Measurements from ENCODE around the gene PTPRJ.
"Not testable (repeated sequence)": the region's sequence is repeated elsewhere in the genome, so short reads cannot be mapped to it uniquely, and the experiment has no call there.

Gene PTPRJ

DNA sequence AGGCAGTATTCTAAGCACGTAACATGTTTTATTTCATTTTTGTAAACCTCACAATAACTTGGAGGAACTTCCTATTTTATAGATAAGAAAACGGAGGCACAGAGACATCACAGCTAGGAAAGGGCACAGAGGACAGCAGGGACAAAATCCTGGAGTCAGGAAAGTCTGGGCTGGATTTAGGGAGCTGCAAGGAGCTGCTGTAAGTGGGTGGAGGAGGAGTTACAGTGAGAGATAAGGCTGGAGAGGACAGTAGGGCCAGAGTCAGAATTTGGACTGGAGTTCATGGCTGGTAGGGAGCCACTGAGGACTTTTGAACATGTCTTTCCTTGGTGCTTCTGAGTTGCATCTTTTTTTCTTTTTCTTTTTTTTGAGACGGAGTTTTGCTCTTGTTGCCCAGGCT, 32.2 kb upstream of the PTPRJ start:
- H3K4me3 ChIP-seq (ENCODE audit: low read depth, low read length): no peak overlapping the region
- H3K27ac ChIP-seq (ENCODE audit: low read depth, low read length): no peak overlapping the region
- no peaks in the 10 kb centered on the region for H3K36me3 ChIP-seq (ENCODE audit: control insufficient read depth, insufficient read depth, low read length)
- peaks cover 21% of the 10 kb centered on the region for H3K4me1 ChIP-seq (ENCODE audit: control insufficient read depth, insufficient read depth, low read length)
- H3K9ac ChIP-seq (ENCODE audit: low read length): no peak overlapping the region
- H3K9me3 ChIP-seq (ENCODE audit: control insufficient read depth, insufficient read depth, low read depth, low read length): no peaks in the 10 kb centered on the region
- no peaks in the 10 kb centered on the region for H3K27me3 ChIP-seq (ENCODE audit: control insufficient read depth, insufficient read depth, low read length)

DNA sequence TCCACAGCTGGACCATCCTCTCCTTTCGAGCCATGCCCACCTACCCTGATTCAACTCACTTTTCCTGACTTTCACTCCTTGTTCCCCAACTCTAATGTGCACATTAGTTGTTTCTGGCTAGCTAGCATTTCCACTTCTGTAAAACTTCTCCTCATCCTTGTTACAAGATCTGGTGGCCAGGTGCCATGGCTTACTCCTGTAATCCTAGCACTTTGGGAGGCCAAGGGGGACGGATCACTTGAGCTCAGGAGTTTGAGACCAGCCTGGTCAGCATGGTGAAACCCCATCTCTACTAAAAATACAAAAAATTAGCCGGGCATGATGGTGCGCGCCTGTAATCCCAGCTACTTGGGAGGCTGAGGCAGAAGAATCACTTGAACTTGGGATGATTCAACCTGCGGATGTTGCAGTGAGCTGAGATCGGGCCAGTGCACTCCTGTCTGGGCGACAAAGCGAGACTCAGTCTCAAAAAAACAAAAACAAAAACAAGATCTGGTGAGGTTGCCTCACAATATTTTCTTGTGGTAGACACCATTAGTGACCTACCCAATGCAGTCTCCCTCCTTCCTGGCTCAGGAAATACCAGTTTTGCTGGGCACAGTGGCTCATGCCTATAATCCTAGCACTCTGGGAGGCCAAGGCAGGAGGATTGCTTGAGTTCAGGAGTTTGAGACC, 31.2 kb upstream of the PTPRJ start:
- H3K4me1 ChIP-seq (ENCODE audit: control insufficient read depth, insufficient read depth, low read length): peaks cover 18% of the 10 kb centered on the region
- H3K9me3 ChIP-seq (ENCODE audit: control insufficient read depth, insufficient read depth, low read depth, low read length); H3K4me3 ChIP-seq (ENCODE audit: low read depth, low read length); H3K36me3 ChIP-seq (ENCODE audit: control insufficient read depth, insufficient read depth, low read length); H3K27me3 ChIP-seq (ENCODE audit: control insufficient read depth, insufficient read depth, low read length); H3K27ac ChIP-seq (ENCODE audit: low read depth, low read length); H3K9ac ChIP-seq (ENCODE audit: low read length): not testable (repeated sequence)

DNA sequence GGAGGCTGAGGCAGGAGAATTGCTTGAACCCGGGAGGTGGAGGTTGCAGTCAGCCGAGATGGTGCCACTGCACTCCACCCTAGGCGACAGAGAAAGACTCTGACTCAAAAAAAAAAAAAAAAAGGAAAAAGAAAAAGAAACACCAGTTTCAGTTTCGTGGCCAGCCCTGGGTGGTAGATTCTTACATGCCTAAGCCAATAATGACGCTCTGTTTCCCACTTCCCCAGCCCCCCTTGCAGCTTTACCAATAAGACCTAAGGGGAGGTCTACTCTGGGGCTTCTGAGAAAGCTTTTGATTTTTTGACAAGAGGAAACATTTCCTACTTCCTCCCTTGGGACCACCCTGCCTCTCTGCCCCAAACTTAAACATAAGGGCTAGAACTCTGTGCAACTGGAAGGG, 30.0 kb upstream of the PTPRJ start:
- Histone ChIP-seq H3K4me1 (ENCODE audit: control insufficient read depth, insufficient read depth, low read length) (peaks cover 10% of the 10 kb centered on the region; the same call in 1 of the 2 replicates), H3K36me3 (ENCODE audit: control insufficient read depth, insufficient read depth, low read length) (no peaks in the 10 kb centered on the region), H3K9ac (ENCODE audit: low read length) (no peak overlapping the region), H3K4me3 (ENCODE audit: low read depth, low read length) (no peak overlapping the region), H3K9me3 (ENCODE audit: control insufficient read depth, insufficient read depth, low read depth, low read length) (no peaks in the 10 kb centered on the region), H3K27me3 (ENCODE audit: control insufficient read depth, insufficient read depth, low read length) (no peaks in the 10 kb centered on the region), H3K27ac (ENCODE audit: low read depth, low read length) (no peak overlapping the region)

DNA sequence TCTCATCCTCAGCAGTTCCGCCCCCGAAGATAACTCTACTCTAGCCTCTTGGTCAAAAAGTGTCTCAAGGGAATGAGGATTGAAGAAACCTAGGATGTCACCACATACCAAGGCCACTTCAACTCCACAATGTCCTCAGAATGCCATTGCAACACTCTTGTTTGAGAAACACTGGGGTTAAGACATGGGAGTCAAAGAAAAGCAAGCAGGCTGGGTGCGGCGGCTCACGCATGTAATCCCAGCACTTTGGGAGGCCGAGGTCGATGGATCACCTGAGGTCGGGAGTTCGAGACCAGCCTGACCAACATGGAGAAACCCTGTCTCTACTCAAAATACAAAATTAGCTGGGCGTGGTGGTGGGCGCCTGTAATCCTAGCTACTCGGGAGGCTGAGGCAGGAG, 28.9 kb upstream of the PTPRJ start:
- H3K36me3 ChIP-seq (ENCODE audit: control insufficient read depth, insufficient read depth, low read length); H3K4me1 ChIP-seq (ENCODE audit: control insufficient read depth, insufficient read depth, low read length); H3K9ac ChIP-seq (ENCODE audit: low read length); H3K27me3 ChIP-seq (ENCODE audit: control insufficient read depth, insufficient read depth, low read length); H3K4me3 ChIP-seq (ENCODE audit: low read depth, low read length); H3K9me3 ChIP-seq (ENCODE audit: control insufficient read depth, insufficient read depth, low read depth, low read length); H3K27ac ChIP-seq (ENCODE audit: low read depth, low read length): not testable (repeated sequence)

DNA sequence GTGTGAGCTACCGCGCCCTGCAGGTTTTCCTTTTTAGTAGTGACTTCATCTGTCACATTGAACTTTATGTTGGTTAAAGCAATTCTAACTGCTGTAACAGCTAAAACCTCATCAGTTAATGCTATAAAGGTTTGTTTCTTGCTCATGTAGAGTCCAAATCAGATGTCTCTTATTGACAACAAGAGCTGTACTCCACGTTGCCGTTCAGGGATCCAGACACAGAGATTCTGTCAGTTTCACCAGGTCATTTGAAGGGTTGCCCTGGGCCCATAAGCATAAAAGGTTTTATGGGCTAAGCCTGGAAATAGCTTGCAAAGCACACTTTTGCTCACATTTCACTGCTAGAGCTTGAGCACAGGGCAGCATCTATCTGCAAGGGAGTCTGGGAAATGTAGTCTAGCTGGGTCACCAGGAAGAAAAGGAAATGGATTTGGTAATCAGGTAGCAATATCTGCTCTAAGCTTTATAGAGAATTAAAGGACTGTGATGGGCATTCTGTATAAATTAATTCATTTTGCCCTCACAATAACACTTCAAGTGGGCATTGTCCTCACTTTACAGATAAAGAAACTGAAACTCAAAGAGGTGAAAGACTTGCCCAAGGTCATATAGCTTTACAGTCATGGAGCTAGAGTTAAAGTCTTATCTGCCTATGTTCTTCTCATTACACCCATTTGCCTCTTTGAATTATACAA, 25.2 kb upstream of the PTPRJ start:
- Histone ChIP-seq H3K27ac (ENCODE audit: low read depth, low read length) (no peak overlapping the region), H3K27me3 (ENCODE audit: control insufficient read depth, insufficient read depth, low read length) (no peaks in the 10 kb centered on the region), H3K36me3 (ENCODE audit: control insufficient read depth, insufficient read depth, low read length) (no peaks in the 10 kb centered on the region), H3K4me3 (ENCODE audit: low read depth, low read length) (no peak overlapping the region), H3K9ac (ENCODE audit: low read length) (no peak overlapping the region), H3K4me1 (ENCODE audit: control insufficient read depth, insufficient read depth, low read length) (no peaks in the 10 kb centered on the region), H3K9me3 (ENCODE audit: control insufficient read depth, insufficient read depth, low read depth, low read length) (no peaks in the 10 kb centered on the region)

DNA sequence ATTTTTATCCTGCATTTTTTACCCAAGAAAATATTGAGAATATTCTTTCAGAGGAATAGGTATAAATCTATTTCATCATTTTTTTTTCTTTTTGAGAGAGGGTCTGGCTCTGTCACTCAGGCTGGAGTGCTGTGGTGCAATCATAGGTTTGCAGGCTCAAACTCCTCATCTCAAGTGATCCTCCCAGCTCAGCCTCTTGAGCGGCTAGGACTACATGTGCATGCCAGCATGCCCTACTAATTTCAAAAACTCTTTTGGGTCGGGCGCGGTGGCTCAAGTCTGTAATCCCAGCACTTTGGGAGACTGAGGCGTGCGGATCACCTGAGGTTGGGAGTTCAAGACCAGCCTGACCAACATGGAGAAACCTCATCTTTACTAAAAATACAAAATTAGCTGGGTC, 20.3 kb upstream of the PTPRJ start:
- Histone ChIP-seq H3K9me3 (ENCODE audit: control insufficient read depth, insufficient read depth, low read depth, low read length) (no peaks in the 10 kb centered on the region), H3K27me3 (ENCODE audit: control insufficient read depth, insufficient read depth, low read length) (no peaks in the 10 kb centered on the region), H3K36me3 (ENCODE audit: control insufficient read depth, insufficient read depth, low read length) (no peaks in the 10 kb centered on the region), H3K4me3 (ENCODE audit: low read depth, low read length) (no peak overlapping the region), H3K9ac (ENCODE audit: low read length) (no peak overlapping the region), H3K4me1 (ENCODE audit: control insufficient read depth, insufficient read depth, low read length) (no peaks in the 10 kb centered on the region), H3K27ac (ENCODE audit: low read depth, low read length) (no peak overlapping the region)

DNA sequence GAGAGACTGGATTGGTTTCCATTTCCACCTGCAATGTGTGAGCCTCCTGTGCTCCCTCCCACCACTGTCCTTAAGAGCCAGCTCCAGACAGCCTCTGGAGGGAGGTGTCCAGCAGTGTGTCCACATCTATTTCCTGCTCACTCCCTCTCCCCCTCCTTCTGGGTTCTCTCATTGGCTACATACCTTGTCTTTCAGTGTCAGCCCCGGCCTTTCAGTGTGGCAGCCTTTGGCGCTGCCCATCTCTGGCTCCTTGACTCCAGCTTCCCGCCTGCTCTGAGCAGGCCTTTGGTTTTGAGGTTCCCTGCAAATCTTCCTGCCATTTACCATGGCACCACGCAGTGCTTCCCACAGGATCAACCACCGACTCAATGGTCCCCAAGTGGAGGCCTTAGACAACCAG, 19.0 kb upstream of the PTPRJ start:
- H3K4me1 ChIP-seq (ENCODE audit: control insufficient read depth, insufficient read depth, low read length): no peaks in the 10 kb centered on the region
- no peaks in the 10 kb centered on the region for H3K27me3 ChIP-seq (ENCODE audit: control insufficient read depth, insufficient read depth, low read length)
- H3K36me3 ChIP-seq (ENCODE audit: control insufficient read depth, insufficient read depth, low read length): no peaks in the 10 kb centered on the region
- no peak overlapping the region for H3K27ac ChIP-seq (ENCODE audit: low read depth, low read length)
- H3K9ac ChIP-seq (ENCODE audit: low read length): no peak overlapping the region
- no peaks in the 10 kb centered on the region for H3K9me3 ChIP-seq (ENCODE audit: control insufficient read depth, insufficient read depth, low read depth, low read length)
- no peak overlapping the region for H3K4me3 ChIP-seq (ENCODE audit: low read depth, low read length)

DNA sequence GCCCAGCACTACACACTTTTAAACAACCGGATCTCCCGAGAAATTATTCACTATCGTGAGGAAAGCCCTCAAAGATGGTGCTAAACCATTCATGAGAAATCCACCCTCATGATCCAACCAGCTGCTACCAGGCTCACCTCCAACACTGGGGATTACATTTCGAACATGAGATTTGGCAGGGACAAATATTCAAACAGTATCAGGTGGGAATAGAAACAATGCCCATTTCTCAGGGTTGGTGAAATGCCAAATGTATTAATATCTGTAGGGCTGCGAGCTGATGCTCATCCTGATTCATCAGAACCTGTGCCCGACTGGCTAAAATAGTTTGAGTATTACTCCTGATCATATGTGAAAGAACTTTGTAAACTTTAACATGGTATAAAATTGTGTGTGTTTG, 15.8 kb upstream of the PTPRJ start:
- Histone ChIP-seq H3K4me3 (ENCODE audit: low read depth, low read length) (no peak overlapping the region), H3K36me3 (ENCODE audit: control insufficient read depth, insufficient read depth, low read length) (no peaks in the 10 kb centered on the region), H3K27me3 (ENCODE audit: control insufficient read depth, insufficient read depth, low read length) (no peaks in the 10 kb centered on the region), H3K27ac (ENCODE audit: low read depth, low read length) (no peak overlapping the region), H3K9ac (ENCODE audit: low read length) (no peak overlapping the region), H3K9me3 (ENCODE audit: control insufficient read depth, insufficient read depth, low read depth, low read length) (no peaks in the 10 kb centered on the region), H3K4me1 (ENCODE audit: control insufficient read depth, insufficient read depth, low read length) (no peaks in the 10 kb centered on the region)

DNA sequence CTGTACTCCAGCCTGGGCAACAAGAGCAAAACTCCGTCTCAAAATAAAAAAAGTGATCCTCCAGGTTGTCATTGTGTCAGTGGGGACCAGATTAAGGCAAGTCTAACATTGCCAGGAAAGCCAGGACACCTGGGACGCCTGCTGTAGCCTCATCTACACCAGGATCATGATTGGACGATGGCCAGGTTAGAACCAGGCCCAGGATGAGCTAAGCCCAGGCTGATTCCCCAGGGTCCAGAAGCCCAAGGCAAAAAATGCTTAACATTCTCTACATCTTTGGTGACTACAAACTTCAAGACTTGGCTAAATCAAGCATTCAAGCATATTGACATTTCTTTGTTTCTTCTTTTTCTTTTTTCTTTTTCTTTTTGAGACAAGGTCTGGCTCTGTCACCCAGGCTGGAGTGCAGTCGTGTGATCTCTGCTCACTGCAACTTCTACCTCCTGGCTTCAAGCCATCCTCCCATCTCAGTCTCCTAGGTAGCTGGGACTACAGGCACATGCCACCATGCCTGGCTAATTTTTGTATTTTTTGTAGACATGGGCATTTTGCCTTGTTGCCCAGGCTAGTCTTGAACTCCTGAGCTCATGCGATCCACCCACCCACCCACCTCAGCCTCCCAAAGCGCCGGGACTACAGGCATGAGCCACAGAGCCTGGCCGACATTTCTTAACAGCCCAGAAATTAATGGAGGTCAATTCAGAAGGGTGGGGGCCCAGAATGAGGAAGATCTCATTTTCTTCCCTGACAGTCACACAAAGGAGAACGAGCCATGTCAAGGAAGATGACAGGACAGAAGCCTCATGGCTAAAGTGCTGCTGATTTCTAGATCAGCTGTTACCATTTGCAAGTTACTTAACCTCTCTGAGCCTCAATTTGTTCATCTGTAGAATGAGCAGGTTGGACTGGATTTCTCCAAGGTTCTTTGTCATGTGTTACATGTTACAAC, 12.5 kb upstream of the PTPRJ start:
- Histone ChIP-seq H3K4me3 (ENCODE audit: low read depth, low read length) (no peak overlapping the region), H3K27ac (ENCODE audit: low read depth, low read length) (no peak overlapping the region), H3K9ac (ENCODE audit: low read length) (no peak overlapping the region), H3K9me3 (ENCODE audit: control insufficient read depth, insufficient read depth, low read depth, low read length) (no peaks in the 10 kb centered on the region), H3K27me3 (ENCODE audit: control insufficient read depth, insufficient read depth, low read length) (no peaks in the 10 kb centered on the region), H3K4me1 (ENCODE audit: control insufficient read depth, insufficient read depth, low read length) (no peaks in the 10 kb centered on the region), H3K36me3 (ENCODE audit: control insufficient read depth, insufficient read depth, low read length) (no peaks in the 10 kb centered on the region)

DNA sequence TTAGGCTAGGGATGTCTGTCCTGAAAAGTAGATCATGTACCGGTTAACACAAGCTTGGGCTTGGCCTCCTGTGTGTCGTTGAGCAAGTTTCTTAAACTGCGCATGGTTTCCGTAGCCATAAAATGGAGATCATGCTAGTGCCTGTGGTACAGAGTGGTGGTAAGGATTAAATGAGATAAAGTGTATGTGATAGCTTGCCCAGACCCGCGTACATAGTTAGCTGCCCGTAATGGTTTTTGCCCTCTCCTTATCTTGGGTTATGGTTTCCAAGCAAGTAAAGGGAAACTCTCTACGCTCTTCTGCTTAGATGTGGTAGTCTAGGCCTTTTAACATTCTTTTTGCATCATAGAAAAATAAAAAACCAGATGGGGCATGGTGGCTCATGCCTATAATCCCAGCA, 11.0 kb upstream of the PTPRJ start:
- Histone ChIP-seq H3K27me3 (ENCODE audit: control insufficient read depth, insufficient read depth, low read length) (no peaks in the 10 kb centered on the region), H3K9me3 (ENCODE audit: control insufficient read depth, insufficient read depth, low read depth, low read length) (no peaks in the 10 kb centered on the region), H3K27ac (ENCODE audit: low read depth, low read length) (no peak overlapping the region), H3K4me3 (ENCODE audit: low read depth, low read length) (no peak overlapping the region), H3K9ac (ENCODE audit: low read length) (no peak overlapping the region), H3K36me3 (ENCODE audit: control insufficient read depth, insufficient read depth, low read length) (no peaks in the 10 kb centered on the region), H3K4me1 (ENCODE audit: control insufficient read depth, insufficient read depth, low read length) (peaks cover 12% of the 10 kb centered on the region; the same call in 1 of the 2 replicates)

DNA sequence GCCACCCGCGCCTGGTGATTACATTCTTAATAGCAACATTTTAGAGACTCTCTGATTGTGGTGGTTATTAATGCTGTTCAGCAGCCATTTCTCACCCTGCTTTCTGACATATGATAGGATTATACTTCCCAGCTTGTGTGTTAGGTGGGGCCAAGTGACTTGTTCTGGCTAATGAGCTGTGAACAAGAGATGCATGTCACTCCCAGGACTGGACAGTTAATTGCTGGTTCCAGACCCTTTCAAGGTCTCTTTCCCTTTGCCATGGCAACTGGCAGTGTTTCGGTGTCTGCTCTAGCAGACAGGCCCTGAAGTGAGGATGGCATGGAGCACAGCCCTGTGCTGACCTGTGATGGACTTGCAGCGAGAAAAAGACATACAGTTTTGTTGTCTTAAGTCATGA, 8.9 kb upstream of the PTPRJ start:
- Histone ChIP-seq H3K36me3 (ENCODE audit: control insufficient read depth, insufficient read depth, low read length) (no peaks in the 10 kb centered on the region), H3K27ac (ENCODE audit: low read depth, low read length) (no peak overlapping the region), H3K9ac (ENCODE audit: low read length) (no peak overlapping the region), H3K27me3 (ENCODE audit: control insufficient read depth, insufficient read depth, low read length) (no peaks in the 10 kb centered on the region), H3K9me3 (ENCODE audit: control insufficient read depth, insufficient read depth, low read depth, low read length) (no peaks in the 10 kb centered on the region), H3K4me3 (ENCODE audit: low read depth, low read length) (no peak overlapping the region), H3K4me1 (ENCODE audit: control insufficient read depth, insufficient read depth, low read length) (peaks cover 18% of the 10 kb centered on the region)

All from HUES6 (cell line).